Subcutaneous adipose tissue (tissue), 4 donors: Measurements from ENCODE around the gene FBXO47. TPM values are rescaled to one million over a fixed set of nuclear protein-coding genes. Genes with fewer than 3 reads are reported as not detected.

Experiments used
- CTCF ChIP-seq: fragments of 450-650 bp; IDR thresholded peaks from one replicate; pipeline ENCODE4 v1.5.1; 2016; ENCODE audit warnings: low read depth, mild to moderate bottlenecking, control low read depth, antibody characterized with exemption, moderate library complexity
- total RNA-seq, 4 donors: library from RNA; depleted of rRNA; stranded (reverse); fragments of >200 nt; gene quantifications; one replicate each; pipeline ENCODE4 v1.1.0, GENCODE V29; 2016

FBXO47 gene
- total RNA-seq, 4 donors from 2014 or later, result 0.17 TPM; not detected in 3

DNA sequence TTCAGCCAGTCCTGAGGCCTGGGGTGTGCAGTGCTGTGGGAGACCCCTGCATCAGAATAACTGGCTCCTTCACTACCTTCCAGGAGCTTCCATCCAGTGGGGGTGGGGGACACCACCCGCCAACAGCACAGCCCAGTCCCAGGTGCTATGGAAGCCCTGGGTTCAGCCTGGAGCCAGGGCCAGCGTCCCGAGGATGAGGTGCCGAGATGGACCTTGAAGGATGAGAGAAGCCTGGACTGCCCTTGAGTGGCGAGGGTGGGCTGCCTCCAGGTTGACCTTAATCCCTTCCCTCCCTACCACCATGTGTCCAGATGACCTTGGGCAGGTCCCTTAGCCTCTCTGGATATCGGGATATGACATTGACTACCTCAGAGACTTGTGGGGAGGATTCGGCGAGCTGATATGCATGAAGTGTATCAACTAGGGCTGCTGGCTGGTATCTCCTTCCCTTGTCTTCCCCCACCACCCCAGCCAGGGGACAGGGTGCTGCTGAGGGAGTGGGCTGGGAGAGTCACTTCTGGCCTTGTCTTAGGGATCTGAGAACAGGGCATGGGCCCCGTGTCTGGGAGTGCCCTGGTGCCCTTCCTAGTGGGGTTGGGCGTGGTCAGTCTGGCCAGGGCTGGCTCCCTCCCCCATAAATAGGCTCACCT lies 56.0 kb downstream of the FBXO47 start:
- TF ChIP-seq CTCF, result no peak

- TF ChIP-seq CTCF, result no peak
Observed at GRCh38 chr17:38910325-38910724, 56.9 kb downstream of the FBXO47 start.

DNA sequence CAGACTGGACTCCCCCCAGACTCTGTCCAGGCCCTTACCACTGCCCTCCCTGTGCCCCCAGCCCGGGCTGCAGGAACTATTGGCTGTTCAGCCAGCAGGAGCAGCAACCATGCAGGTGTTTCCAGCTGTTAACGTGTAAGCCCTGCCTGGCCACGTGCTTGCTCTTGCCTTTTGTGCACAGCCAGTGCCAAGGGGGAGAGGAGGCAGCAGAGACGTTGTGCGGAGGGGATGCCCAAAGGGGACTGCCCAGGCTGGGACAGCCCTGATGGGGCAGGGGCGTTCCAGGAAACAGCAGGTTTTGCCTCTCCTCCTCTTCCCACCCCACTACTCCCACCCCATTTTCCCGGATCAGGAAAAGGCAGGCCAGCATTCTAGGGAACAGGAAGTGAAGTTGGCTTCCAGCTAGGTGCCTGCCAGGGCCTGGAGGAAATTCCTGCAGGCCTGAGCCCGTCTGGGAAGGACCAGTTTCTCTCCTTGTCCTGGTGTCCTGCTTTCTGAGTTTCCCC lies 58.5 kb downstream of the FBXO47 start:
- no peak for TF ChIP-seq CTCF

- no peak for TF ChIP-seq CTCF
Observed at GRCh38 chr17:38907930-38908675, 59.1 kb downstream of the FBXO47 start.

DNA sequence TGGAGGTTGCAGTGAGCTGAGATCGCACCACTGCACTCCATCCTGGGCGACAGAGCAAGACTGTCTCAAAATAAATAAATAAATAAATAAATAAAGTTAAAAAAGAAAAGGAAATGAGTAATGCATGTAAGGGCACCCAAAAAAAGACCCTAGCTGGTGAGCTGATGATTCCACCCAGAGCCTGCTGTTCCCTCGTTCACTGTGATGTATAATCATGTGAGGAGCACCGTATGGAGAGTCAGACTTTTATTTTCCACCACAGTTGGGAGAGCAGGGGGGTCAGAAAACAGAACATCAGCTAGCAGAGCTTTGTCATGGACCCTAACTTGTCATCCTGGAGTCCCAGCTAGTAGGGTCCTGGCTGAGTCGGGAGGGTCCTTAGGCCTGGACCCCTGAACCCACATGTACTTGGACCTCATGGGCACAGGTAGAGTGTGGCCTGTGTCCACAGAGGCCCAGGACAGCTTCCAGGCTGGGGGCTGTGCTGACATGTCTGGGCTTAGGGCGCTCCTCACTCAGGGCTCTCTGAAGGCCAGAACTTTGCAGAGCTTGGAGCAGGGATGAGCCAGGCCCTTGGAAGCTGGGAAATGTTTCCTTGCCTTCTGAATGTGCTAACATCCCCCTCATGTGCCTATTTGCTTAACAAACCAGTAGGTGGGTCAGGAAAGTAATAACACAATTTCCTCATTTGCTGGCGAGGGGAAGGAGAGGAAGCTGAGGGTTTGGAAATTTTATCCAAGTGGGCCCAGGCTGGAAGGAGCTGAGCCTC lies 60.6 kb downstream of the FBXO47 start:
- no peak for TF ChIP-seq CTCF

DNA sequence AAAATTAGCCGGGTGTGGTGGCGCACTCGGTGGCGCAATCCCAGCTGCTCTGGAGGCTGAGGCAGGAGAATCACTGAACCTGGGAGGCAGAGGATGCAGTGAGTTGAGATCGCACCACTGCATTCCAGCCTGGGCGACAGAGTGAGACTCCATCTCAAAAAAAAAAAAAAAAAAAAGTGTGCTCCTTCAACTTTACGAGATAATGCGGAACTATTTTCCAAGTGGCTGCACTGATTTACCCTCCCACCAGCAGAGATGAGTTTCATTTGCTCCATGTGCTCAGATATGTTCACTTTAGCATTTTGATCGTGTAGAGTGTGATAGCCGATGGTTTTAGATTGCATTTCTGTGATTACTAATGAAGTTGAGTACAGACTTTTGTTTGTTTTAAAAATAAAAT lies 61.8 kb downstream of the FBXO47 start:
- TF ChIP-seq CTCF, result no peak

DNA sequence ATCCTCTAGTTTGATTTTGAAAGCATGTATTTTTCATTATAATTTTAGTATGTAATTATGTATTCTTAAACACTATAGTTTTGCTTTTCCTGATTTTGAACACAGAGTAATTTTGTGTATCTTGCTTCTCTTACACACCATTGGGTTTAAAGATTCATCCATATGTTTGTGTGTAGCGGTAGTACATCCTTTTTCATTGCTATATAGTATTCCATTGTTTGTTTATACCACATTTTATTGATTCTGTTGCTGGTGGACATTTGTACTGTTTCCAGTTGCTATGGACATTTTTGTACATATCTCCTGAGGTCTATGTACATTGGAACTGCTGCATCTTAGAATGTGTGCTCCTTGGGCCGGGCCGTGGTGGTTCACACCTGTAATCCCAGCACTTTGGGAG lies 62.3 kb downstream of the FBXO47 start:
- TF ChIP-seq CTCF, result no peak
